ENCODE results near the gene PEA15. TPM values are rescaled to one million over a fixed set of nuclear protein-coding genes. Genes with fewer than 3 reads are reported as not detected.
A peak's percentile ranks its signal among the peaks of the same experiment; 100 is the strongest.

The PEA15 gene
- total RNA-seq, 1 donor from 2014 or later, result 44.6 TPM

DNA sequence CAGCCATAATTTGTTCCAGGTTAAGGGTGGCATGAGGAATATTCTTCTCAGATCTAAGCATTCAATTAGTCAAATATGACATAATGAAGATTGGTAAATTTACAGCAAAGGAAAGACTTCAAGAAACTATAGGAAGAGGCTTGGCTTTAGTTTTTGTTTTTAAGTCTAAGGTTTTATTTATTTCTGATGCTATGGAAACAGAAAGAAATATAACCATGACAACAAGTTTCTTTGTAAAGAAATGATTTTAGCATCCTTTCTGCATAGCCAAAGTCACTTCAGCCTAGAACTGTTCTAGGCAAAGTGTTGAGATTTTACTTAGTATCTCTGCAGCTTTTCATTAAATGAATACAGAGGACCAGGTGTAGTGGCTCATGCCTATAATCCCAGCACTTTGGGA, 27.7 kb downstream of the PEA15 start:
- H3K27me3 Mint-ChIP-seq (ENCODE audit: unreplicated experiment), result peaks cover 2% of the 10 kb centered on the region
- no peaks in the 10 kb centered on the region for H3K36me3 Mint-ChIP-seq (ENCODE audit: unreplicated experiment)

DNA sequence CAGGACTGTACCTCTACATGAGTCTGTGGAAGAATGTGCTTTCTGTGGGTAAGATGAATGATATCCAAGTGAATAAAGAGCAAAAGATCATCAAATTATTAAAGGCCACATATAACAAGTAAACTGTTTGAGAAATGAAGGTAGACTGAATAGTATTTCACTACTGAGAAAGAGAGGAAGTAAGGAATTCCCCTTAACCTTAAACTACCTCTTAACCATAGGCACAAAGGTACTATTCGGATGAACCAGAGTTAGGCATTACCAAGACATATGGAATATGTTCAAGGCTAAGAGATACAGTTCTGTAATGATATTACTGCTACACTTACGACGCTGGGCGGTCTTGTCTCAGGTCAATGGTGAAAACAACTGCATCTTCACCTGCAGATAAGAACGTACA, 31.6 kb downstream of the PEA15 start:
- no peaks in the 10 kb centered on the region for H3K9me3 Mint-ChIP-seq (ENCODE audit: unreplicated experiment)
- H3K4me1 Mint-ChIP-seq (ENCODE audit: low read depth, unreplicated experiment), result no peaks in the 10 kb centered on the region
- no peaks in the 10 kb centered on the region for H3K36me3 Mint-ChIP-seq (ENCODE audit: unreplicated experiment)
- no peak overlapping the region for H3K4me3 Mint-ChIP-seq (ENCODE audit: unreplicated experiment)
- H3K27me3 Mint-ChIP-seq (ENCODE audit: unreplicated experiment), result peaks cover 3% of the 10 kb centered on the region
- H3K27ac Mint-ChIP-seq (ENCODE audit: unreplicated experiment), result no peak overlapping the region
- no peak for DNase-seq
- TF ChIP-seq, protein P1, sequence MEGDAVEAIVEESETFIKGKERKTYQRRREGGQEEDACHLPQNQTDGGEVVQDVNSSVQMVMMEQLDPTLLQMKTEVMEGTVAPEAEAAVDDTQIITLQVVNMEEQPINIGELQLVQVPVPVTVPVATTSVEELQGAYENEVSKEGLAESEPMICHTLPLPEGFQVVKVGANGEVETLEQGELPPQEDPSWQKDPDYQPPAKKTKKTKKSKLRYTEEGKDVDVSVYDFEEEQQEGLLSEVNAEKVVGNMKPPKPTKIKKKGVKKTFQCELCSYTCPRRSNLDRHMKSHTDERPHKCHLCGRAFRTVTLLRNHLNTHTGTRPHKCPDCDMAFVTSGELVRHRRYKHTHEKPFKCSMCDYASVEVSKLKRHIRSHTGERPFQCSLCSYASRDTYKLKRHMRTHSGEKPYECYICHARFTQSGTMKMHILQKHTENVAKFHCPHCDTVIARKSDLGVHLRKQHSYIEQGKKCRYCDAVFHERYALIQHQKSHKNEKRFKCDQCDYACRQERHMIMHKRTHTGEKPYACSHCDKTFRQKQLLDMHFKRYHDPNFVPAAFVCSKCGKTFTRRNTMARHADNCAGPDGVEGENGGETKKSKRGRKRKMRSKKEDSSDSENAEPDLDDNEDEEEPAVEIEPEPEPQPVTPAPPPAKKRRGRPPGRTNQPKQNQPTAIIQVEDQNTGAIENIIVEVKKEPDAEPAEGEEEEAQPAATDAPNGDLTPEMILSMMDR (IDR thresholded peaks at IDR 0.05; ENCODE audit: partially characterized antibody, unreplicated experiment), result no peak

More for the DNA sequence above, 27.7 kb downstream of the PEA15 start:
- H3K9me3 Mint-ChIP-seq (ENCODE audit: unreplicated experiment), result no peaks in the 10 kb centered on the region
- no peak overlapping the region for H3K27ac Mint-ChIP-seq (ENCODE audit: unreplicated experiment)
- no peaks in the 10 kb centered on the region for H3K4me1 Mint-ChIP-seq (ENCODE audit: low read depth, unreplicated experiment)
- H3K4me3 Mint-ChIP-seq (ENCODE audit: unreplicated experiment), result no peak overlapping the region
- DNase-seq, result no peak
- TF ChIP-seq, protein P1 (IDR thresholded peaks at IDR 0.05; ENCODE audit: partially characterized antibody, unreplicated experiment), result no peak

DNA sequence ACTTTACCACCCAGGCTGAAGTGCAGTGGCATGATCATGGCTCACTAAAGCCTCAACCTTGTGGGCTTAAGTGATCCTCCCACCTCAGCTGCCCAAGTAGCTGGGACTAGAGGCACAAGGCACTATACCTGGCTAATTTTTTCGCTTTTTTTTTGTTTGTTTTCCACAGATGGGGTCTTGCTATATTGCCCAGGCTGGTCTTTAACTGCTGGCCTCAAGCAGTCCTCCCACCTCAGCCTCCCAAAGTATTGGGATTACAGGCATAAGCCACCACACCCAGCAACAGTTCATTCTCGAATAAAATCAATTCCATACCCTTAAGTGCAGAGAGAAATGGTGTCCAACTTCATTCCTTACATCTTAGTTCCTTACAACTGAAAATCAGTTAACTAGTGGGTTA, 32.4 kb downstream of the PEA15 start:
- TF ChIP-seq, protein P1 (IDR thresholded peaks at IDR 0.05; ENCODE audit: partially characterized antibody, unreplicated experiment), result no peak
- Mint-ChIP-seq H3K27ac (ENCODE audit: unreplicated experiment) (no peak overlapping the region), H3K36me3 (ENCODE audit: unreplicated experiment) (no peaks in the 10 kb centered on the region)

DNA sequence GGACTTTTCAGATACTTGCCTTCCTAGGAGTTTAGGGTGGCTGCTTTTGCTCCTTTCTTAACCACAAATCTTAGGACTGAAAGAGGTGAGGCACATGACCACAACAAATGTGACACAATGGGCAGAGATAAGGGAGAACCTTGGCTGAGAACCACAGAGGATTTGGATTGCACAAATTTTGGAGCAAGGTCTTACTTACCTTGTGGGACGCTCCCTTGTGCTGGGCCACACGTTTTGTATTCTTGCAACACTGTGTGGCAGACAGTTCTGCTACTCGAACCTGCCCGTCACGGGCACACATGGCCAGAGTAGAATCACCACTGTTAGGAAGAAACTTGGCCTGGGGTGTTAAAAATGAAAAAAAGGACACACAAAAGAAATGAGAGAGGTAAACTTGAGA, 33.2 kb downstream of the PEA15 start:
- H3K9me3 Mint-ChIP-seq (ENCODE audit: unreplicated experiment), result no peaks in the 10 kb centered on the region
- H3K36me3 Mint-ChIP-seq (ENCODE audit: unreplicated experiment), result no peaks in the 10 kb centered on the region
- no peak overlapping the region for H3K4me3 Mint-ChIP-seq (ENCODE audit: unreplicated experiment)
- peaks cover 5% of the 10 kb centered on the region for H3K4me1 Mint-ChIP-seq (ENCODE audit: low read depth, unreplicated experiment)
- H3K27ac Mint-ChIP-seq (ENCODE audit: unreplicated experiment), result peak overlapping the region; percentile 45
- peaks cover 2% of the 10 kb centered on the region for H3K27me3 Mint-ChIP-seq (ENCODE audit: unreplicated experiment)
- TF ChIP-seq, protein P1 (IDR thresholded peaks at IDR 0.05; ENCODE audit: partially characterized antibody, unreplicated experiment), result no peak
- DNase-seq, result no peak

More for the DNA sequence above, 32.4 kb downstream of the PEA15 start:
- no peak for DNase-seq
- H3K27me3 Mint-ChIP-seq (ENCODE audit: unreplicated experiment), result peaks cover 3% of the 10 kb centered on the region
- H3K4me1 Mint-ChIP-seq (ENCODE audit: low read depth, unreplicated experiment), result no peaks in the 10 kb centered on the region
- H3K4me3 Mint-ChIP-seq (ENCODE audit: unreplicated experiment), result no peak overlapping the region
- H3K9me3 Mint-ChIP-seq (ENCODE audit: unreplicated experiment), result no peaks in the 10 kb centered on the region

DNA sequence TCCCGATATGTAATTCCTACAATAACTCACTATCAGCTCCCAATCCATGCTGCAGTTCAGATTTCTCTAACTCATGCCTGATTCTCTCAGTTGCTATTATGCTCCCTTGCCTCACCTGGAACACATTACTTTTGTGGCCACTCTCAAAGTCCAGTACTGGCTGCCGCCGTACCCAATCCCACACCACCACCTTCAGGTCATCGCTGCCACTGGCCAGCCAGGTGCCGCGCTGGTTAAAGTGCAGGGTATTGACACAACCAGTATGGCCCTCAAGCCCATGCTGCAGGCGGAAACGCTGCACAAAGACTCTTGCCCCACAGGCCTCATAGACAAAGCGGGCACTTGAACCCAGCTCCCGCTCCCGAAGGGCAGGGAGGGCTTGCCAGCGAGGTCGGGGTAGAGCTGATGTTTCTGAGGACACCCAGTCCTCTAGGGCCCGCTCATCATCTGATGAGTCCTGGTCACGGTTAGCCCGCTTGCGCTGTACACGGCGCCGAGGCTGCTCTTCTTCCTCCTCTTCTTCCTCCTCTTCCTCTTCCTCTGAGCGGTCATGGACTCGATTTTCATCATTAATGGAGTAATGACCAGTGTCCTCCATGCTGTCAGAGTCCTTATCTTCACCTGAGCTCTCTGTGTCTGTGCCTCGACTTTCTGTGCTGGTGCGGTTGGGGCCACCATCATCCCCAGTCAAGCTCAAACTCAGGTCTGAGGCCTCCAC, 34.6 kb downstream of the PEA15 start:
- Mint-ChIP-seq H3K27me3 (ENCODE audit: unreplicated experiment) (peaks cover 2% of the 10 kb centered on the region), H3K27ac (ENCODE audit: unreplicated experiment) (no peak overlapping the region), H3K9me3 (ENCODE audit: unreplicated experiment) (no peaks in the 10 kb centered on the region), H3K36me3 (ENCODE audit: unreplicated experiment) (no peaks in the 10 kb centered on the region), H3K4me3 (ENCODE audit: unreplicated experiment) (no peak overlapping the region), H3K4me1 (ENCODE audit: low read depth, unreplicated experiment) (peaks cover 15% of the 10 kb centered on the region)
- TF ChIP-seq, protein P1 (IDR thresholded peaks at IDR 0.05; ENCODE audit: partially characterized antibody, unreplicated experiment), result no peak
- DNase-seq, result no peak
